ENCODE results near the gene SOX8.

The SOX8 gene

GRCh38 chr16:1028056-1028455 lies 46.5 kb downstream of the SOX8 start:
- peaks cover 37% of the 10 kb centered on the region for H3K27me3 ChIP-seq (ENCODE audit: low read depth)
- no peak overlapping the region for H3K4me3 ChIP-seq
- no peaks in the 10 kb centered on the region for H3K36me3 ChIP-seq (replicated peaks)
- no peaks in the 10 kb centered on the region for H3K4me1 ChIP-seq
- in situ Hi-C loops (cut with MboI; ENCODE audit: low sequenced_read_pairs): no loop called here
- no peak for DNase-seq (ENCODE audit: low spot score in 2 of 2)
- no peaks in the 10 kb centered on the region for H3K9me3 ChIP-seq

DNA sequence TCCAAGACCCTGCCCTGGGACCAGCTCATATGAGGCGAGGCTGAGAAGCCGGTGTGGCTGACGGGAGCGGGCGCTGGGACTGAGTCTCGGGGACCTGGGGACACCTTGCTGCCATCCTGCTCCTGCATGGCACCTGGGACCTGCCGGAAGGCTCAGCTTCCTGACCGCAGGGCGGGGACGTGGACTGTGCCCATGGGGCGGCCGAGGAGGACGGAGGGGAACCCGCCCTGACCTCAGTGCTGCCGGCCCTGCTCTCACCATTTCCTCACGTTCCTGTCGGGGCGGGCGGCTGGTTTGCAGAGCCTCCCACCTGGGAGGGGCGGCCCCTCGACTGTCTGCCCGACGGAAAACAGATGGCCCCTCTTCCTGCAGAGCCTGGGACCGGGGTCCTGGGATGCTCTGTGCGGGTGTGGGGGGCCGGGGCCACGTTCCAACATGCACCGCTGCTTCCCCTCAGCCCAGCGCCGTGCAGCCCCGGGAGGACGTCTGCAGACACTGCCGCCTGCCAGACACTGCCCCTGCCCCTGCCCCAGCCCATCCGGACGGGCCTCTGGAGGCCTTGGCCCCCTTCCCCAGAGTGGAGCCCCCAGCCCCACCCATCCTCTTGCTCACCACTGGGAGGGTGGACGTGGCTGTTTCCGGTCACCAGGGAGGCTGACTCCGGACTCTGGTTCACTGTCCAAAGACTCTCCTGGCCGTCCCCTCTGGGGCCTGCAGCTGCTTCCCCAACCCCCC lies 47.1 kb downstream of the SOX8 start:
- Histone ChIP-seq H3K9me3 (no peaks in the 10 kb centered on the region), H3K4me1 (no peaks in the 10 kb centered on the region)
- in situ Hi-C loops (cut with MboI; ENCODE audit: low sequenced_read_pairs): no loop called here

DNA sequence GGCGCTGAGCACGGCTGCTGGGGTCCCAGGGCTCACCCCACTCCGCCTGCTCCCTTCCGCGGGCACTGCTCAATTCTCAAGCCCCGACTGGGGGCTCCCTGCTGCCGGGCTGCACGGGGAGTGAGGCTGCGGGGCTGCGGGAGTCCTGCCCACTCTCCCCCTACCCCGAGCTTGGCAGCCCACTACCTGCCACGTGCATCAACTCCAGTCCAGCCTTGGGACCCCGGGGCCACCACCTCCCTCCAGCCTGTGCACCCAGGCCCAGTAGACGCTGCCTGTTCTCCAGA lies 47.6 kb downstream of the SOX8 start:
- Histone ChIP-seq H3K4me1 (no peaks in the 10 kb centered on the region), H3K4me3 (no peak overlapping the region), H3K36me3 (replicated peaks) (no peaks in the 10 kb centered on the region), H3K27me3 (ENCODE audit: low read depth) (peaks cover 26% of the 10 kb centered on the region), H3K9me3 (no peaks in the 10 kb centered on the region)
- no peak for DNase-seq (ENCODE audit: low spot score in 2 of 2)
- in situ Hi-C loops (cut with MboI; ENCODE audit: low sequenced_read_pairs): no loop called here

More for the DNA sequence above, 47.1 kb downstream of the SOX8 start:
- H3K27me3 ChIP-seq (ENCODE audit: low read depth): peaks cover 31% of the 10 kb centered on the region
- no peak overlapping the region for H3K4me3 ChIP-seq
- H3K36me3 ChIP-seq (replicated peaks): no peaks in the 10 kb centered on the region
- no peak for DNase-seq (ENCODE audit: low spot score in 2 of 2)

DNA sequence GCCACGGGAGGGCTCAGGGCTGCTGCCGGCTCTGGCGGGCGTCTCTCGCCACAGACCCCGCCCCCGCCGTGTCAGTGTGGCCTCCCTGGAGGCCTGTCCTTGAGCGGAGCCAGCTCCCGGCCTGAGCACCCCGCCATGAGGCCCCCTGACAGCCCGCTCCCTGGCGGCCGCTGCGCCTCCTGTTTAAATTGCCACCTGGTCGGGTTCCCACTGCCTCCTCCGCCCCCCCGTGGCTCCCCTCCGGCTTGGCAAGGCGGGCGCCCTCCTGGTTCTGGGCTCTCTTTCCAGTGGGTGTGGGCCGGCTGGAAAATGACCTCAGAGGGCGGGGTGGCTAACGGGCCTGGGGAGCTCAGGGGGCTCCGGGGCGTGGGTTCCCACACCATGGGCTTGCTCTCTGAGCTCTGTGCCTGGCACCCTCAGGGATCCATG lies 48.9 kb downstream of the SOX8 start:
- in situ Hi-C loops (cut with MboI; ENCODE audit: low sequenced_read_pairs): no loop called here
- no peaks in the 10 kb centered on the region for H3K36me3 ChIP-seq (replicated peaks)
- no peak overlapping the region for H3K4me3 ChIP-seq
- no peak for DNase-seq (ENCODE audit: low spot score in 2 of 2)
- no peaks in the 10 kb centered on the region for H3K4me1 ChIP-seq
- no peaks in the 10 kb centered on the region for H3K9me3 ChIP-seq
- peaks cover 23% of the 10 kb centered on the region for H3K27me3 ChIP-seq (ENCODE audit: low read depth)

DNA sequence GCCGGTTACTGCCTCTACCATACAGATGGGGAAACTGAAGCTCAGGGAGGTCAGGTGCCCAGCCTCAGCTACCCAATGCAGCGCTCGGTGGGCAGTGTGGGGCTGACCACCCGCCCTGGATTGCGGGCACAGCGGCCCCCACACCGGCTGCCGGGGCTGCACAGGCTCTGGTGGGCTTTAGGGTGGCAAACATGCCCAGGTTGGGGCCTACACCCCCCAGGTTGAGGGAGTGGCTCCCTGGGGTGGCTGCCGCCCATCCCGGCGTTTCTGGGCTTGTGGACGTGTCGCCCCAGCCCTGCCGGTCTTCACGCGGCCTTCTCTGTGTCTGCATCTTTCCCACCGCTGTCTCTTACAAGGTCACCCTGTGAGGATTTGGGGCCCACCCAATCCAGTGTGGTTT lies 50.1 kb downstream of the SOX8 start:
- H3K9me3 ChIP-seq: no peaks in the 10 kb centered on the region
- H3K27me3 ChIP-seq (ENCODE audit: low read depth): peaks cover 23% of the 10 kb centered on the region
- DNase-seq (ENCODE audit: low spot score in 2 of 2): no peak
- in situ Hi-C loops (cut with MboI; ENCODE audit: low sequenced_read_pairs): no loop called here
- no peaks in the 10 kb centered on the region for H3K36me3 ChIP-seq (replicated peaks)
- H3K4me1 ChIP-seq: no peaks in the 10 kb centered on the region
- no peak overlapping the region for H3K4me3 ChIP-seq

- in situ Hi-C loops (cut with MboI; ENCODE audit: low sequenced_read_pairs): no loop called here
- Histone ChIP-seq H3K9me3 (no peaks in the 10 kb centered on the region), H3K4me1 (no peaks in the 10 kb centered on the region), H3K36me3 (replicated peaks) (no peaks in the 10 kb centered on the region), H3K4me3 (no peak overlapping the region), H3K27me3 (ENCODE audit: low read depth) (peaks cover 22% of the 10 kb centered on the region)
- no peak for DNase-seq (ENCODE audit: low spot score in 2 of 2)
Observed at GRCh38 chr16:1032607-1033006, 51.0 kb downstream of the SOX8 start.

- Histone ChIP-seq H3K27me3 (ENCODE audit: low read depth) (peaks cover 22% of the 10 kb centered on the region), H3K9me3 (no peaks in the 10 kb centered on the region), H3K36me3 (replicated peaks) (no peaks in the 10 kb centered on the region), H3K4me1 (no peaks in the 10 kb centered on the region), H3K4me3 (no peak overlapping the region)
- DNase-seq (ENCODE audit: low spot score in 2 of 2): no peak
- in situ Hi-C loops (cut with MboI; ENCODE audit: low sequenced_read_pairs): no loop called here
Observed at GRCh38 chr16:1033128-1033679, 51.6 kb downstream of the SOX8 start.

DNA sequence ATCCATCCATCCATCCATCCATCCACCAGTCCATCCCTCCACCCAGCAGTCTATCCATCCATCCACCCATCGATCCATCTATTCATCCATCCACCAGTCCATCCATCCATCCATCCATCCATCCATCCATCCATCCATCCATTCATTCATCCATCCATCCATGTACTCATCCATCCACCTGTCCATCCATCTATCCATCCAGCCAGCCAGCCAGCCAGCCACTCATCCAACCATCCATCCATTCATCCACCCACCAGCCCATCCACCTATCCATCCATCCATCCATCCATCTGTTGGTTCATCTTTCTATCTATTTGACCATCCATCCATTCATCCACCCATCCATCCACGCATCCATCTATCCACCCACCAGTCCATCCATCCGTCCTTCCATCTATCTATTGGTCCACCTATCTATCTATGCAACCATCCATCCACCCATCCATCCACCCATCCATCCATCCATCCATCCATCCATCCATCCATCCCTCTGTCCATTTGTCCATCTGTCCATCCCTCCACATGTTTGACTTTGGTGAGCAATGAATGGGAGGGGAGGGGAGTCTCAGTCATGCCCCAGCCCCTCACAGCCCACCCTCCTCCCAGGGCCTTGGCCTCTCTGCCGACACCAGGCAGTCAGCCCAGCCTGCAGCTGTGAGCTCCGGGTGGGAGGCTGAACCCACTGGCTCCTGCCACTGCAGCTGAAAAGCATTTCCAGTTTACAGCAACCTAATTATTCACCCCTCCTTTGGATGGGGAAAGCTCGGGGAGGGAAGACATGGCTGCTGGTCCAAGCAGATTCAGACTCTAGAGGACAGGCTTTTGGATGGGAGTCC lies 52.9 kb downstream of the SOX8 start:
- no peak for DNase-seq (ENCODE audit: low spot score in 2 of 2)
- Histone ChIP-seq H3K4me3 (no peak overlapping the region), H3K27me3 (ENCODE audit: low read depth) (peaks cover 12% of the 10 kb centered on the region), H3K4me1 (no peaks in the 10 kb centered on the region), H3K36me3 (replicated peaks) (no peaks in the 10 kb centered on the region), H3K9me3 (no peaks in the 10 kb centered on the region)
- in situ Hi-C loops (cut with MboI; ENCODE audit: low sequenced_read_pairs): no loop called here

DNA sequence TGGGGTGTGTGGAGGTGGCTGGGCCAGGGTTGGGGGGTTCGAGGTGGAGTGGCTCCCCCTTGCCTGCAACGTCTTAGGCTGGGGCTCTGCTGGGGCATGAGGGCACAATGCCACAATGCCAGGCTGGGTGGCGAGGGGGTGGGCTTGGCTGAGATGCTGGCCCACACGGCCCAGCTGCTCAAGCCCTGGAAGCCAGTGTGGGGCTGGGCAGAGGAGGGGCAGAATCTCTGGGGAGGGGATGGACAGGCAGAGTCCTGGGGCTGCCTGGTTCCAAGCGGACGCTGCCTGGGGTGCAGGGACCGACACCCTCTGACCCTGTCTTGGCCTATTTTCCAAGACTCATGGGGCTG lies 53.5 kb downstream of the SOX8 start:
- in situ Hi-C loops (cut with MboI; ENCODE audit: low sequenced_read_pairs): no loop called here
- DNase-seq (ENCODE audit: low spot score in 2 of 2): no peak
- no peaks in the 10 kb centered on the region for H3K9me3 ChIP-seq
- H3K4me3 ChIP-seq: no peak overlapping the region
- no peaks in the 10 kb centered on the region for H3K36me3 ChIP-seq (replicated peaks)
- no peaks in the 10 kb centered on the region for H3K4me1 ChIP-seq
- H3K27me3 ChIP-seq (ENCODE audit: low read depth): peaks cover 9% of the 10 kb centered on the region; the same call in 1 of the 2 replicates

- Histone ChIP-seq H3K4me3 (no peak overlapping the region), H3K9me3 (no peaks in the 10 kb centered on the region), H3K4me1 (no peaks in the 10 kb centered on the region), H3K36me3 (replicated peaks) (no peaks in the 10 kb centered on the region), H3K27me3 (ENCODE audit: low read depth) (peaks cover 9% of the 10 kb centered on the region; the same call in 1 of the 2 replicates)
- in situ Hi-C loops (cut with MboI; ENCODE audit: low sequenced_read_pairs): no loop called here
- no peak for DNase-seq (ENCODE audit: low spot score in 2 of 2)
Observed at GRCh38 chr16:1036166-1036565, 54.6 kb downstream of the SOX8 start.

All from HAP-1 (cell line).